ENCODE measurements around the gene DCP2.

The DCP2 gene

DNA sequence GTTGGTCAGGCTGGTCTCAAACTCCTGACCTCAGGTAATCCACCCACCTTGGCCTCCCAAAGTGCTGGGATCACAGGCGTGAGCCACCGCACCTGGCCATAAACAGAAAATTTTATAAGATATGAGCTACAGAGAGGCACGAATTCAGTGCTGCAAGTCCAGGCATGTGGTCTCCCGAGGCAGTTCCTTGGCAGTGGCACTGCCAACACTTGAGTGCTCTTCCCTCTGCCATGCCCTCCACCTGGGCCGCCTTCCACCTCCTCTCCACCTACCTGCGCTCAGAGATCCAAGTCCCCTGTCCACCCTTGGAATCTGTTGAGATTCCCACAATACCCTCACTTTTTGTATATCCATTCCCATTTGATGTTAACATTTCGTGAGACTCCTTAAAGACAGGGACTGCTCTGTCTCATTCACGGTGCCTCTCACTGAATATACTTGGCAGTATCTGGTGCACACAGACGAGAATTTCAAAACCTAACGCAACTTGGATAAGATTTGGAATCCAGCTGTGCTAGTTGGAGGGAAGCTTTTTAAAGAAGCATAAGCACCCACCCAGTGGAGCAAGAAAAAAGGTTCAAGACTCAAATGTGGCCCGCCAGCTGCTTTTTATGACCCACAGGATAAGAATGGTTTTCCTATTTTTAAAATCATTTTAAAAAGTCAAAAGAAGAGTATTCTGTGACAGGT is 68.3 kb downstream of the DCP2 start:
- DNase-seq (ENCODE audit: low spot score), result no peak

DNA sequence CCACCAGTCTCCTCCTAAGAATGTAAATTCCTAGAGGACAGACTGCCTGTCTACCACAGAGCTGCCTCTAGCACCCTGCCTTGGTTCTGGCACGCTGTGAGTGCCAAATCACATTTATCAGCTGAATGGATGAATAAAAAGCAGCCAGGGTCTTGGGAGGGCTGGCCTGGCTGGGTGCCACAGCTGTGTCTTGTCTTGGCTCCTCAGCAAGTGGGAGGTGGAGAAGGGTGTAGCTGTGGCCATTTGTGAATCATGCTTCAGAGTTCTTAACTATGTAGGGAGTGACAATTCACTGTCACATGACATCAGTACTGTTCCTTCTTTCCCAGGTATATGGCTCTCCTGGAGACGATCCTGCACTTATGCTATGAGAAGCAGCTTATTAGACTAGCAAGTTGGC is 70.6 kb downstream of the DCP2 start:
- DNase-seq (ENCODE audit: low spot score), result no peak

DNA sequence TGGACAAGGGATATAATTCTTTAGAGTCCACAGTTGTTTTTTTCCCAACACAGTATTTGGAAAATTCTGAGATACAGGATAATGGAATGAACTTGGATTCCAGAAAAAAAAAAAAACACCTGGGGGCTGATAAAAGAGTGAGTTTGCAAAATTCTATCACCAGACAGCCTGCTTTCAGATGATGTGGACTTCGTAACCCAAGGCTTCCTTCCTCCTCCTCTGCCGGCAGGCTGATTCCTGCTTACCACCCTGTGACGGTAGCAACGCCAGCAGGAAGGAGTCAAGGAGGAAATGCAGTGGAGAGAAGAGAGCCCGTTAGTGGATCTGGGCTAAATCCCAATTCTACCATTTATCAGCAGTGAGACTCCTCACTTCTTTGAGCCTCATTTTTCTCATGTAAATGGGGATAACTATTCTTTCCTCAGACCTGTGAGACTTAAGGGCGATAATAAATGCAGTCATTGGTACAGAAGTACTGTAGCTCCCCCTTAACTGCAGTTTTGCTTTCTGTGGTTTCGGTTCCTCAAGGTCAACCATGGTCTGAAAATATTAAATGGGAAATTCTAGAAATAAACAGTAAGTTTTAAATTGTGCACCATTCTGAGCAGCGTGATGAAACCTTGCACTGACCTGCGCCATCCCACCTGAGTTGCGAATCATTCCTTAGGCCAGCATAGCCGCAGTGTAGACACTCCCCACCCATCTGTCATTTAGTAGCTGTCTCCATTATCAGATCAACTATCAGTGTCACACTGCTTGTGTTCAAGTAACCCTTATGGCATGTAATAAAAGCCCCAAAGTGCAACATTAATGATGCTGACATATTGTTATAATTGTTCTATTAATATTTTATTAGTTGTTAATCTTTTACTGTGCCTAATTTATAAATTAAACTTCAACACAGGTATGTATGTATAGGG is 71.4 kb downstream of the DCP2 start:
- DNase-seq (ENCODE audit: low spot score), result peak; percentile 71

DNA sequence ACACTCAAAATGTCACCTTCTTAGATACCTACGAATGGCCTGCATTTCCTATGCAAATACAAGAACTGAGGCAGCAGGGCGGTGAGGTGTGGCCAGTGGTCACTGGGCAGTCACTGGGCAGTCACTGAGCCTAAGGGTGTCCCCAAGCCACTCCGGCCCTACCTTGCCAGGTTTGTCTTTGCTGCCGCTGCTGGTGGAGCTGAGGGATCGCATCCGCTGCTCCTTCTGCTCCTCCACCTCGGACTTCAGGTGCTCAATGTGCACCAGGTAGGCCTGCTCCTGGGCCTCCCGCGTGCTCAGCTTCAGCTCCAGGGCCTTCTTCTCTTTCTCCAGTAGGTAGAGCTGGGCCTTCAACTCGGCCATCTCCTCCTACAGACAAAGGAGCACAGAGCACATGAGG is 72.3 kb downstream of the DCP2 start:
- DNase-seq (ENCODE audit: low spot score), result no peak

DNA sequence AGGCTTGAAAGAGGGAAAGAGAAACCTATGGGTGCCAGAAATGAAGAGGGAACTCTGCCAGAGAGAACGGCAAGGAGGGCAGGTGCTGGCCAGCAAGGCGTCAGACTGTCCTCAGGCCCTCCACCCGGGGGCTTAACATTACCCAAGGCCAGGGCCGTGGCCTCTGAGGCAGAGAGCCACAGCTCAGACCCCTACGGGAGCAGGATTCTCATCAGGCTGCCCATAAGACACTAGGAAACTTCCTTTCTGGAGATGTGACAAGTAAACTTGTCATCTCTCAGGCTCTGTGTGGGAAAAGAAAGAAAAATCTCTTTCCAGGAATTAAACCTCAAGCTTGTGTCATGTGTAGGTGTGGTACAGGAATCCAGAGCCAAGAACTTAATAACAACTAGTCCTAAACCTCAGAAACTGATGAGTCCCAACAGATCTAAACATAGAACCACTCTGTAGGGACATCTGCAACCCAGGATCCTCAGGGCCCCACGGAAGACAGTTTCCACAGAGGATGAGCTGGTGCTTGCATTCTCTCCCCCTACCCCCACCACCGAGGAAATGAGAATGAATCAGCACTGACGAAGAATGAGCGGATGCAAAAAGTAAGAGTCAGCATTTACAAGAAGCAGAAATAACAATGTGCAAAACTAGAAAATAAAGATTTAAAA is 74.3 kb downstream of the DCP2 start:
- DNase-seq (ENCODE audit: low spot score), result no peak

DNA sequence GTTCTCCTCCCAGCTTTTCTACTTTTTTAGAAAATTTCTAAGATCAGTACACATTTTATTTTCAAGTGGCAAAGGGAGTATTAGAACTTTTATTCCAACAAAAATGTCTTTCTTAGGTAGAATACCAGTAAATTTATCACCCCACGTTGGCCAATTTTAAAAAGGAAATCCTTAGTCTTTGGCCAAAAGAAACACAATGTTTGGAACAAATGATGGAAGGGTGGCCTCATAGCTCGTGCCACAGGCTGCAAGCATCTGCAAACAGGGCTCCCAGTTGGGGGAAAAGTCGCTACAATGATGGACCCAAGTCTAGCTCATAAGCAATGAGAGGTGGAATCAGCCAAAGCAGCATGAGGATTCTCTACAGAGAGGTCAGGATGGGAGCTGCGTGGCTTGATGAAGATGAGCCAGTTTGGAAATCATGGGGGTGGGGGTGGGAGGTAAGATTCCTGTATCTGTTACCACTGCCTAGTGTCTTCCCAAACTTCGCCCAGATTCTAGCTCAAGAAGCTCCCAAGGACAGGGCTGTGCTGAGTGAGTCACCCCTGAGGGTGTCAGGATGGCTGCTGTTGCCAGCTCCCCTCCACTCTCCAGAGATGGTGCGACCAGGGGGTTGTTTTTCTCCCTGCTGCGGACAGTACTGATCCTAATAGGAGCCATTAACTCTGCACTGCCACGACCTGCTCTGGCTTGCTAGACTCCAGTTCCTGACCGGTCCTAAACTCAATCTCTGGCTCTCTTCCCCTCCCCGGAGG is 75.6 kb downstream of the DCP2 start:
- no peak for DNase-seq (ENCODE audit: low spot score)

DNA sequence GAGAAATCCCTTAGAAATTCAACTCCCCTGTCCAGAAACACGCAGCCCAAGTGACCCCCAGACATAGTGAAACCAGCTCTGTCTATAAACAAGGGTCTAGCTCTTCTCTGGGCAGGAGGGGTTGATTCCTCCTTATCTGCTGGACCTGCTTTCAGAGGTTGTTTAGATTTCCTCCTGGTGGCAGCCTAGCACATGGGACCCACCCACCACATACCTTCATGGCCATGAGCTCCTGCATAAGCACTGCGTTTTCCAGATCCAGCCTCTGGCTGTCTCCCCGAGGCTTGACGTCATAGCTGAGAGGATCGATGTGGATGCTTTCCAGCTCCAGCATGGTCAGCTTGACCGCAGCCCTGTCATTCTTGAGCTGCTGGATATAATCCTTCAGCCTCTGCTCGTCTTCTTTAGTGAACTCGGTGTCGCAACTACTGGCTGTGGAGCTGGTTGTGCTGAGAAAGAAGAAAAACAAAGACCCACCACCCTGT is 77.0 kb downstream of the DCP2 start:
- DNase-seq (ENCODE audit: low spot score), result no peak

DNA sequence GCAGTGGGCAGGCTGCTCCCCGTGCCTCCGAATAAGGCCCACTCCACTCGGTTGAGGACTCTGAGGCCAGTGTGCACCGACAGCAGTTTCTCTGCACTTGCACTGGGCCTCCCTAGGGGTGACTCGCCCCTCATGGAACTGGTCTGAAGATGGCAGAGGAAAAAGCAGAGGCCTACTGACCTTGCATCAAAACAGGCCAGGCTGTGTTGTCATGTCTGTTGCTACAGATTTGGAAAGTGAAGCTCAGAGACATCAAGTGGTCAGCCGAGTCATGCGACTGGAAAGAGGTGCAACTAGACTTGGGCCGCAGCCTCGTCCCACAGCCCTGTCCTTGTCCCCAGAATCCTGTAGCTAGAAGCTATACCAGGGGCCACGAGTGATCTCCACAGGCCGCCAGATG is 78.3 kb downstream of the DCP2 start:
- no peak for DNase-seq (ENCODE audit: low spot score)

DNA sequence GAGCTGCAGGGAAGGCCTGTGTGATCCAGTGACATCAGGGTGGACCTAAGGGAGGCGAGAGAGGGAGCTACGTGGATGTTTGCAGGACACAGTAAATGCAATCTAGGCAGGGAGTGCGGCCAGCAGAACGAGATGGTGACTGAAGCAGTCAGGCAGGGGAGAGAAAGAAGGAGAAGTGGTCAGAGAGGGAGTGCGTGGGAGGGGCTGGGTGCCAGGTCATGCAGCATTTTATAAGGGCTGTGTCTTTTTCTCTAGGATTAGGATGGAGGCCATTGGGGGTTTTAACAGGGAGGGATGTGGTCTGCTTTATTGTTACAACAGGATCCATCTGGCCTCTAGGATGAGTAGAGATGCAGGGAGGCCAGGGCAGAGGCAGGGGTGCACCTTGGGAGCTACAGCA is 80.4 kb downstream of the DCP2 start:
- DNase-seq (ENCODE audit: low spot score), result no peak

DNA sequence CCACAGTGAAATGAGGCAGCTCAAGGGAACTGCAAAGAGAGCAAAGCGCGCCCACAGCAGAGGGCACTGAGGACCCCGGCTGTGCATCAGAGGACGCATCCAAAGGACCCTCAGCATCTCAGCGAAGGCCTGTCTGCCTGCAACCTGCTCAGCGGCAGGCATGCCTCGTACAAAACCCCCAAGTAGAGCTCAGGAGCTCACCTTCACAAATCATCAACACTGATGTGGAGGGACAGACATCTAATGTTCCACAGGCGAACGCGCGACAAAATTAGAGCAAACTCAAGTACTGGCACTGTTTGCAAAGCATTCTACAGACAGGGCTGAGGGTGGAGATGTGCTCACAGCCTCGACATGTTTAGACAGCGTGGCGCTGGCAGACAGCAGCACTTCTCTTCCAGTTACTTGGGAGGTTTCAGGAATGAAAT is 81.0 kb downstream of the DCP2 start:
- DNase-seq (ENCODE audit: low spot score), result no peak

DNA sequence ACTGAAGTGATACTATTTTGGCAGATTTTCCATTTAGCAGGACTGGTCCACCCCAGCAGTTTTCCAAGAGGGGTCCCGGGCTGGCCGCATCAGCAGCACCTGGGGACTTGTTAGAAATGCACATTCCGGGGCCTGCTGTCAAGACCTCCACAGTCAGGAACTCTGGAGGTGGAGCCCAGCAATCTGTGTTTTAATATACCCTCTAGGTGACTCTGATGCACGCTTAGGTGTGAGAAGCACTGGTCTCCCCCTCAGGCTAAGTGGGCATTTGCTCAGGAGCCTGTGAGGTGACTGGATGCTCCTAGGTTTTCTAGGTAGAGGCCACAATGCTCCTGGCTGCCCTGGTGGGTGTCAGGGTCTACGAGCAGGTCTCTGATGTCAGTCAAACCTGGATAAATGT is 81.7 kb downstream of the DCP2 start:
- no peak for DNase-seq (ENCODE audit: low spot score)

DNA sequence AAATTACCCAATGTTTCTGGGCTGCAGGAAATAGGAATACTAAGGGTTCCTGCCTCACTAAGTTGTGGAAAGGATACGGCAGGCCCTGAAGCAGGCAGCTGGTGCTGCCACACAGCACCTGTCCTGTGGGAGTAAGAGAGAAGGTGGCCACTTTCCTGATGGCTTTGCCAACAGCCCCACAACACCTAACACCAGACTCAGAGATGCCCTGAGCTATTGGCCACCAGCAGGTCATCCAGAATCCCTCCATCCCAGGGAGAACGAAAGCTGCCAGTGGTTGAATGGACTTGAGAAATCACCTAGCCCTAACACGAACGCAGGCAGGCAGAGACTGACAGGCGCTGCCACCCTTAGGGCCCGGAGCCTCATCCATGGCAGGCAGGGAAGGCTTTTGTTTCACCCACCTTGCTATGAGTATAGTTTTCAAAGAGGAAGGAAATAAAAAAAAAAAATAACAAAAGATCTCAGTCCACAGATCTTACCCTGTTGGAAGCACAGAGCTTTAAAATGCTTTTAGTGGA is 82.2 kb downstream of the DCP2 start:
- no peak for DNase-seq (ENCODE audit: low spot score)

DNA sequence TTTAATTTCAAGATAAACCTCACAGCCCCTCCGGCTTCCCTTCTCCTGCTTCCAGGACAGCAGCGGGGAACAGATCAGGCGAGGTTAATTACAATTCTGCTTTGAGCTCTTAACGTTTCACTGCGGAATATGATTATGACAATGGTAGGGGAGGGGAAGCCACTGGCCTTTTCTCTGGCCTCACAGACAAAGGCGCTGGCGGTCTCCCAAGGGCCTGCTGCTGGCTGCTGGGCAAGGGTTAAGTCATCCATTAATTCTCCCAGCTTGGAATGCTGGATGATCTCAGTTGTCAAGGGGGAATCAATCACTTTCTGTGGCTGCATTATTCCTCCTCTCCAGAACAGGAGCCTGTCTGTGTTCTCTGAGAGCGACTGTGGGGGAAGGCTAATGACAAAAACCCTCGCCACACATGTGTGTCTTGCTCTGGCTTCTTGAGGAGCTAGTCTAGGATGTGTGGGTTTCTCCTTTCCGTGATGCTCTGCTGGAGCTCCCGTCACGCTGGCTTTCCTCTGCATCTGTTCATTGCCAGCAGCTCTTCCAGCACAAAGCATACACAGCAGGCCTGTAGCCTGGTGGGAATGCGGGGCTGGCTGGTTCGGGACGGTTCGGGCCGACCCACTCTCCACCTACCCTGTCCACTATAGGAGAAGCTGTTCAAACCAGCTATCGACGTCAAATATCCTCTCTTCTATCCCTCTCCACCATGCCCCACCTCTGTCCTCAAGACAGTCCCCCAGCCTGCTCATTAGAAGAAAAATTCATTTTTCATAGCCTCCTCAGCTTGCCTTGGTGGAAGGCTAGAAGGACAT is 82.8 kb downstream of the DCP2 start:
- DNase-seq (ENCODE audit: low spot score), result no peak

DNA sequence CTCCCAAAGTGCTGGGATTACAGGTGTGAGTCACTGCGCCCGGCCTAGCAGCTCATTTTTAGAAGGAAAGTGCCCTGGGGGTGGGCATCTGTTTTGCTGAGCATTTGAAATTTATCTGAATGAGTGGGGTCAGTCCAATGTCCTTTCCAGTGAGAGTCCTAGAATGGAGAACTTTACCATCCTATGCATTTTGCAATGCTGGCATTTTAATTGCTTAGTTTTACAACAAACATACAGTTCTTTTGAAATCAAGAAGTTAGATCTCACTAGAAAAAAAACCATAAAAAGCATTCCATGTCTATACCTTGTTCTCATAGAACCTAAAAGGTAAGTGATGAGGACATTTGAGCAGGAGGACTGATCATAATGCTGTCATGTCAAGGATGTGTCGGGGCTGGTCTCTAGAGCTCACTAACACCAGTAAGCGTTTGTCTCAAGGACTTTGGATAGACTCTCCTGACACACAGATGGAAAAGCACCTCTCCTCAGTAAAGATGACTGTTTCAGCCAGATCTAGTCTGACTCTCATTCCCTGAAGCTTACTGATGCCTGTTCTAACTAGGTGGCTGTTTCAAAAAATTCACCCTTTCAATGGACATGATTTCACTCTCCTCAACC is 83.9 kb downstream of the DCP2 start:
- no peak for DNase-seq (ENCODE audit: low spot score)

DNA sequence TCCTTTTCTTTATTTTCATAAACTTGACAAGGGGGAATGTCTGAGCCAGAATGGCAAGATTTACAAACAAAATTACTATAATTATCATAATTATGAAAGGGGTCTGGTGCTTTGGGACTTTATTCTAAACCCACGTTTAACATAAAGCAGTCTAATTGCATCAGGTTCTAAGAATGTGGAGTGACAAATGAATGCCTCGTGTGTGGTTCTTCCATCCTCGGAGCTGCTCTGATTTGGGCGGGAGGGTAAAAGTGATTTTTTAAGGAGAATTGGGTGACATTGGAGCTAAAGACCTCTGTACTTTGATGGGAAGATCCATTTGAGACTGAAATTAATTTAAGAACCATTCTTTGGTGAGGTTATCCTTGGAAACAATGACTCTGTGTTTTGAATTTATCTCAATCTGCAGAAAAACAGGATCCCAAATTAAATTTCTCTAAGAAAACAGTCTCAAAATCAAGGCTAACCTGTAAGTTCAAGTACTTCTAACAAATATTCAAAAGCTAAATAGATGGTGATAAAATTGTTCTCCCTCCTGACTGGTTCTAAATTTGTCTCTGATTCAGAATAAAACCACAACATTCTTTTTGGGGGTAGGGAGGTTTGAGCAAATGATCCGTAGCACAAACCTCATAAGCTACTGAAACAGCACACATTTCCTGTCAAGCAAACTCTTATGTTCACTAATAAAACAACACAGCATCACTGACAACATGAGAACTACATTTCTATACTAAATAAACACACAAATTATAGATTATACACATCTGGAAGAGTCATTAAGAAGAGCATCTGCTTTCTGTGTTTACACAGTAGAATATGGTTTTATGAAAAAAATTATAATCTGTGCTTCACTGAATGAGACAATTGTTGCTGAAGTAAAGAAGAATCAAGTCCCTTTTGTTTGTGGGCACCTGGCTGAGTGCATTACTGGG is 85.5 kb downstream of the DCP2 start:
- no peak for DNase-seq (ENCODE audit: low spot score)

DNA sequence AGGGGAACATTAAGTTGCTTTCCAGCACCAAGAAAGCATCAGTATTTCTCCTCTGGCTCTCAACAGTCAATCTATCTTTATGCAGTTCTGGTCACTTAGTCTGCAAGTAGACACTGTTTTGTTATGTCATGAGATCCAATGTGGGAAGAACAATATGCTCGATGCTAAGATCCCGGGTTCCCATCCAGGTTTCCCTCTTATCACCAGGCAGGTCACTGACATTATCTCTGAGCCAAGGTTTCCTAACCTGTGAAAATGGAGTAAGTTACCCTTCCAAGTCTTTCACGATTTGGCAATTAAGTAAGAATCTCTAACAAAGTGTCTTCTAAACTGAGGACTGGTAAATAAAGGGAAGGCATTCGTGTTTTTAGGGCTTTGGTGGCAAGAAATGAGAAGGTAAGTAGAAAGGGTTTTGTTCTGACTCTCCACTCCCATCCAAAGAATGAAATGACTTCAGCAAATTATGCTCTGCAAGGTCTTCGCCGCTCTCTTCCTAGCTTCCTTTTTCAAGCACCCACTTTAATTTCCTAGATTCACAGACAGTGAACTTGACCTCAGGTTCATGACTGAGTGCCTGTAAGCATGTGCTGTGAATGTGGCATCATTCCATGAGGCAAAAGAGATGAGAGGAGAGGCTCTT is 86.4 kb downstream of the DCP2 start:
- no peak for DNase-seq (ENCODE audit: low spot score)

DNA sequence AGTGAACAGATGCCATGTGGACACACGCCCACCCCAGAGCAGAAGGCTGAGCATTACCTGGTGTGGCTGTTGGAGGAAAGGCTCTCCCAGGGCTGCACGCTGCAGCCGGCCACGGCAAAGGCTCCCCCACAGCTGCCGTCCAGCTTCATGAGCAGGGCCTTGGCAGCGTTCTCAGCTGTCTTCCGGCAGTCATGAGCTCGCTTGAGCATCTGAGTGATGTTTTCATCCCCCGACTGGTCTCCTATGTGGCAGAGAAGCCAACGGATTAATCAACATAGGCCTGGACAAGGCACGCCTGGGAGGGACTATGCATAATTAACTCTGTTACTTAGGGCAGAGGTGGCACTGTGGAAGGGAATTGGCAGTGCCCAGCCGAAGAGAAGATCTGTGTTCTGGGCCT is 87.3 kb downstream of the DCP2 start:
- no peak for DNase-seq (ENCODE audit: low spot score)

DNA sequence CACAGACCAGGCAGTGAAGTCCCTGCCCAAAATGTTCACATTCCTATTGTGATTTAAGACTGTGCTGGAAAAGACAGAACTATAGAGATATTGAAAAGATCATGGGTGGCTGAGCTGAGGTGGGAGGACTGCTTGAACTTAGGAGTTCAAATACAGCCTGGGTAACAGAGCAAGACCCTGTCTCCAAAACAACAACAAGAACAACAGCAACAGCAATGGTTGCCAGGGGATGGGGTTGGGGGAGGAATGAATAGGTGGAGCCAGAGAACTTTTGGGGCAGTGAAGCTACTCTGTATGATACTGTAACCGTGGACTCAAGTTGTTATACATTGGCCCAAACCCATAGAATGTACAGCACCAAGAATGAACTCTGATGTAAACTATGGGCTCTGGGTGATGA is 88.2 kb downstream of the DCP2 start:
- no peak for DNase-seq (ENCODE audit: low spot score)

DNA sequence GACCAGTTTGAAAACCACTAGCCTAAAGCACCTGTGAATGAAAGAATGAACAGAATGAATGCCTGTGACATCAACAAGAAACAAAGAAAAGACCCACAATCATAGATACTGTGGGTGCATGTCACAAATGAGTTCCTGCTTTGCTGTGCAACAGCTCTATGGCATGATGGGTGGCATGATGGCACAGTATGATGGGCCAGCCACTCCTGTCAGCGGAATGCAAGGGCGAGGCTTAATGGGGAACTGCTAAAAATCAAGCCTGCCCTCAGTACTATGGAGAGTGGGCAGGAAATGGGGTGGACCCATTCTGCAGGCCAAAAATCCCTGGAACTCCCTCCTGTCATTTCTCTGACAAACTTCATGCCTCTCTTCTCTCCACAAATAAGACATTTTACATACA is 89.0 kb downstream of the DCP2 start:
- DNase-seq (ENCODE audit: low spot score), result no peak
